ENCODE results near the gene DENND1C.
"Not testable (repeated sequence)": the region's sequence is repeated elsewhere in the genome, so short reads cannot be mapped to it uniquely, and the experiment has no call there.

DENND1C gene

DNA sequence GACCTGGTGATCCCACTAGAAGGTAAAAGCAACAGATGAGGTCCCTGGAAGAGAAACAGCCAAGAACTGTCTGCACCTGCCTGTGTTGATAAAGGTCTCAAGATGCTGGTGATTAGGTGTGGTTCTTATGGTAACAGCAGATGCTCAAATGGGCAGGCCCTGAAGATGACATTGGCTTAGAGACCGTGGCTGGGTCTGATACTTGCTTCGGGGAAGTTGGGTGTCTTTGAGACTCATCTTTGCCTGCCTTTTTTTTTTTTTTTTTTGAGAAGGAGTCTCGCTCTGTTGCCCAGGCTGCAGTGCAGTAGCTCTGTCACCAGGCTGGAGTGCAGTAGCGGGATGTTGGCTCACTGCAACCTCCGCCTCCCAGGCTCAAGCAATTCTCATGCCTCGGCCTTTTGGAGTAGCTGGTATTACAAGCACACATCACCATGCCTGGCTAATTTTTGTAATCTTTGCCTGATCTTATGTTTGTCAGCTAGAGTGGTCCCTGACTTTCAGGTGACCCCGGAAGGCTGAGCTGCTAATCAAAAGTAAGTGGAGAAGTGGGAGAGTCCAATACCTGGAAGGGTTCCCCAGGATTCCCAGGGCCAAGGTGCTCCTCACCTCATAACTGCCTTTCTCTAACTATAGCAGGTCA is 29.9 kb downstream of the DENND1C start:
- DNase-seq: no peak

DNA sequence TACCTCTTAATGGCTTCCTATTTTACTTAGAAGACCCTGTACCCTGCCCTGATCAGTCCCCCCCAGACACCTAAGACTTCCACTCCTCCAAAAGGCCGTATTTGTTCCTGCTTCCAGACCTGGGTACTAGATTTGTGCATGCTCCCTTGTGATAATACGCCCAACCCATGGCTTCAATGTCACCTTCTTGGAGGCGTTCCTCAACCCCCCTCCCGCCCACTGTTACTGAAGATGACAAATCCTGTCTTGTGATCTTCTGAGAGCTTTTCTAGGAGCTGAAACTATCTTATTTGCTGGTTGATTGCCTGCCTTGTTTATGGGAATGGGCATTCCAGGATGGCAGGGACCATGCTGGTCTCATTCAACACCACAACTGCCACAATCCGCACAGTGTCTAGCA is 31.4 kb downstream of the DENND1C start:
- no peak for DNase-seq

DNA sequence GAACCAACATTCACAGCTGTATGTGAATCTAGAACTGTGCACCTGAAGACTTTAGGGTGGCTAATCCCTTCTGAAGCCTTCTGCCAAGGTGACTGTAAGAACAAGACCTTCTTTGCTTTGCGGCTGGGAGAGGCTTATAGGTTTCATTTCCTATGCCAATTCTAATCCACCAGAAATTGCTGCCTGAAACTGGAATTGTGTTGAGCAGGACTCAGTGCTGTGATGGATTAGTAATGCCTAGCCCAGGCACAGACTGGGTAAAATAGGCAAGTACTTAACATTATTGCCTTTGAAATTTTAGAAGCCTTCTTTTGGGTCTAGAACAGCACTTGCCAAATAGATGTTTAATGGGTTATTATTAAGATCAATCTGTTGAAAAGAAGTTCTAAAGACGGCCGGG is 33.5 kb downstream of the DENND1C start:
- no peak for DNase-seq

DNA sequence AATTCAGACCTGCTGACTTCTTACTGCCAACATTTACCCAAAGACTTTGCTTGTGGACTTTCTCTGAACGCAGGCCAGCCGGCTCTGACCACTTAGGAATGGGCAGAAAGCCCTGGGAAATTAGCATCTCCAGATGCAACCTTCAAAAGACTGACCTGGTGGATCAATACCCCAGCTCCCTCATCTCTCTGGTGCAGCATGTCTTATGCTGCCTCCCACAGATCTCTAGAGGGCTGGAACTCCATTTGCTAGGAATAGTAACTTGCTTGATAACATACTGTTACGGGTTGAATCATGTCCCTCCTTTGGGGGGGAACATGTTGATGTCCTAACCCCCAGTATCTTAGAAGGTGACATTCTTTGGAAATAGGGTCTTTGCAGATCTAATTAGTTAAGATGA is 35.1 kb downstream of the DENND1C start:
- no peak for DNase-seq

DNA sequence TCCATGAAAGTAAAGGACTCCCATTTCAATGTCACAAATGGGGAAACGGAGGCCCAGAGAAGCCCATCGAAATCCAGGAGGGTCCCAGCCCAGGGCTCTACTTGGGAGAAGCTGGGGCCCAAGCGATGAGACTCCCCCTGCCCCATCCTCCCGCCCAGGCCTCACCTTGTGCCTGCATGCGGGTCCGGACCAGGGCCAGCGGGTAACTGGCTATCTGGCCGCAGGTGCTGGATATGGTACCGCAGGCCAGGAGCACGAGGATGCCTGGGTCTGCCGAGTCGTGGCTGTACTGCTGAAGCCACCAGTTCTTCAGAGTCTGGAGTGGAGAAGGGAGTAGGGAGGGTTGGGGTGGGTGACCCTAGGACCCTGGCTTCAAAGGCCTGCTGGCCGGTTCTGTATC is 37.6 kb downstream of the DENND1C start:
- DNase-seq: no peak

DNA sequence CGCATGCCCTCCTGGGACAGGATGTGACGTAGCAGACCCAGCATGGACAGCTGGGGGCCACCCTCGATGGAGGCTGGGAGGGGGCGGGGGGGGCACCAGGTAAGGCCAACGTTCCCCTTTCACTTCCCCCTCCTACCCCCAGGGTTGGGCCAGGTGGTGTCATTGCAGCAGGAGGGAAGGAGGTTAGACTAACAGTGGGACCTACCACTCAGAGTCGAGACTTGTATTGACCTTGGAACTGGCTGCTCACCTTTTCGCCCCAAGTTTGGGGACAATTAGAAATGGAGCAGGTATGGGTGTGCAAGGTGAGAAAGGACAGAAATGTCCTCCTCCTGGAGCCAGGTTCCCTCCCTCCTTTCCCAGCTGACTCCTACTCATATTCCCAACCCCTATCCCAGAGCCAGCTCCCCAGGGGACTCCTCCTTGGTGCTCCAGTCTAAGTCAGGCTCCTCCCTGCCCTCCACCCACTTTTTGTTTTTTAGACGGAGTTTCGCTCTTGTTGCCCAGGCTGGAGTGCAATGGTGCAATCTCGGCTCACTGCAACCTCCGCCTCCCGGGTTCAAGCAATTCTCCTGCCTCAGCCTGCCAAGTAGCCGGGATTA is 39.4 kb downstream of the DENND1C start:
- DNase-seq: no peak

DNA sequence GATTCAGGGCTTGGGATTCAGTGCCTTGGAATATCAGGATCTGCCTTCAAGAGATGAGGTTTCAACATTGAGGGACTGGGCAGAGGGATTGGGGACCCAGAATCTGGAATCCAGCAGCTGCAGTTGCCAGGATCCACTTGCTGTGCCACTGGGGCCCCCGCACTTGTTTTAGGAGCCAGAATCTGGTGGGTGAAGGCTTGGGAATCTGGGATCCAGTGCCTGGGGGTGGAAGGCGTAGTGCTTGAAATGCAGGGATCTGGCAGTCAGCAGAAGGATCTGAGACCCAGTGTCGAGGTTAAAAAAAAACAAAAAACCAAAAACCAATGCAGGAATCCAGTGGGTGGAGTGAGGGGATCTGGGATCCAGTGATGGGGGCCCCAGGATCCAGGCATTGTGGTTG is 40.7 kb downstream of the DENND1C start:
- DNase-seq: no peak

DNA sequence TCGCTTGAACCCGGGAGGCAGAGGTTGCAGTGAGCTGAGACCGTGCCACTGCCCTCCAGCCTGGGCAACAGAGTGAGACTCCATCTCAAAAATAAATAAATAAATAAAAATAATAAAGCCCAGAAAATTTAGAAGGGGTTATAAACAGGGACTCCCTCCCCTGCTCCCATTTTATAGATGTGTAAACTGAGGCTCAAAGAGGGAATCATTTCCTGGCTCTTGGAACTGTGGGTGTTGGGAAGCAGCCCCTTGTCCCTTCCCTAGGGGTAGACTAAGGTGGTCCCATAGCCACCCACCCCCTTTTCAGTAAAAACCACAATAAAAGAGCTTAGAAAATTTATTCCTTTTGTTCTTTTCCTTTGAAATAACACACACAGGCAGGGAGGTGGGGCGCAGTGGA is 41.8 kb downstream of the DENND1C start:
- DNase-seq: no peak

DNA sequence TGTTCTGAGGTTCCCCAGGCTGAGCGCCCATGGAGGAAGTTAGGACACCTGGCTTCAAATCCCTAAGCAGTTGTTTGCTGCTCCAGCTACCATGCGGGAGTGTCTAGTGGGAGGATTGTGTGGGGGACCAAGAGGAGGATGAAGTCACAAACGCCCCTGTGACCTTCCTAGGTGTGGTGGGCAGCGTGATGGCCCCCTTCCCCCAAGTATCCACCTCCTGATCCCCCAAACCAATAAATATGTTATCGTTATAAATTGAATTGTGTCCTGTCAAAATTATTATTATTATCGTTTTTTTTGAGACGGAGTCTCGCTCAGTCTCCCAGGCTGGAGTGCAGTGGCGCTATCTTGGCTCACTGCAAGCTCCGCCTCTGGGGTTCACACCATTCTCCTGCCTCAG is 47.9 kb downstream of the DENND1C start, which contains the start of gene SLC25A41:
Gene SLC25A41 (minus strand): TSS at position 101 of the 400 bp plus-strand sequence. CDS start 70 bp downstream, at position 31.
- DNase-seq: no peak

DNA sequence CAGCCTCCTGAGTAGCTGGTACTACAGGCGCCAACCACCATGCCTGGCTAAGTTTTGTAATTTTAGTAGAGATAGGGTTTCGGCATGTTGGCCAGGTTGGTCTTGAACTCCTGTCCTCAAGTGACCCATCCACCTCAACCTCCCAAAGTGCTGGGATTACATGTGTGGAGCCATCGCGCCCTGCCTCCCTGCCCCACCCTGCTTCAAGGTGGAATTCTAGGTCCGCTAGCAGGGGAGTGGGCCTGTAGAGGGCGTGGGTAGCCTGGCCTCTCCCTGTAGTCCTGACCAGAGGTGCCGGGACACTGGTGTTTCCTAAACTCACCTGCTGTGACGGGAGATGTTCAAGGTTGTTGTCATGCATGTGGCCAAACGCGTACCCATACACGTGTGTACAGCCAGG is 48.4 kb downstream of the DENND1C start:
- DNase-seq: no peak

DNA sequence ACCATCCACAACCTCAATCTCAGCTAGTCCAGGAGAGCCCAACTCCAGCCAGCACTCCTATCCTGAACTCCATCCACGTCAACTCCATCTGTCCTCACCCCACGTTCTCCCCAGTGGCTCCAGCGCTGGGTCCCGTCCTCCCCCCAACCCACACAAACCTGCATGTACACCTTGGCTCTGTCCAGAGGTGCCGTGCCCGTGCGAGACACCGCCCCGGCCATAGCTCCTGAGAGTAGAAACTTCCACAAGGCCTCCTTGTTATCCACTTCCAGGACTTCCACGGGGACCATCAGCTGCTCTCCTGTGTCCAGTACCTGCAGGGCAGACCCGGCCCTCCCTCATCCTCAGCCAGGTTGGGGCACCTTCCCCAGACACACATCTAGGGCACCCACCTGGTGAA is 49.7 kb downstream of the DENND1C start:
- DNase-seq: no peak

DNA sequence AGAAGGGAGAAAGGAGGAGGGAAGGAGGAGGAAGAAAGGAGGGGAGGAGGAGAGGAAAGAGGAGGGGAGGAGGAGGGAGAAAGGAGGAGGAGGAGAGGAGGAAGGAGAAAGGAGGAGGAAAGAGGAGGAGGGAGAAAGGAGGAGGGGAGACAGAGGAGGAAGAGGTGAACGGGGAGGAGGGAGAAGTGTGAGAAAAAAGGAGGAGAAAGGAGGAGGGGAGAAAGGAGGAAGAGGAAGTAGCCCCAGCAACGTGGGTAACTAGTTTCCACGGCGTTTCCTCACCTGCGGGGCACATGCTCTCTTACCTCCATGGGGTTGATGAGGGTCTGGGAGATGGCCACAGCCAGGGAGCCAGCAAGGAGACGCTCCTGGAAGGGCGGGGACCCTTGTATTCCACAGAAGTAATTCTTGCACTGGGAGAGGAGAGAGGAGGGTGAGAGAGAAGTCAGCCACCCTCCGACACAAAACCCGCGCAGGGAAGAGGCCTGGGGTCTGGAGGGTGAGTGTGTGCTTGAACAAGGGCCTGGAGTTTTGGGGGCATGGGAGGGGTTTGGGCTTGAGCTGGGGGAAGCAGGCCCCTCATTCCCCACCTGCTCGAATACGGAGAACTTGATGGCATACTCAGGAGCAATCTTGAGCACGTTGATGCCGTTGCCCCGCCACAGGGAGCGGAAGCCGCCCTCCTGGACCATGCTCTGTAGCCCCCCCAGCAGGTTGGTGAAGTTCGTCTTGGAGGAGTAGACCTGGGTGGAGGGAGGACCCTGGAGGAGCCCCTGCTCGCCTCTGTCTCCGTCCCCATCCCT is 52.0 kb downstream of the DENND1C start:
- no peak for DNase-seq

DNA sequence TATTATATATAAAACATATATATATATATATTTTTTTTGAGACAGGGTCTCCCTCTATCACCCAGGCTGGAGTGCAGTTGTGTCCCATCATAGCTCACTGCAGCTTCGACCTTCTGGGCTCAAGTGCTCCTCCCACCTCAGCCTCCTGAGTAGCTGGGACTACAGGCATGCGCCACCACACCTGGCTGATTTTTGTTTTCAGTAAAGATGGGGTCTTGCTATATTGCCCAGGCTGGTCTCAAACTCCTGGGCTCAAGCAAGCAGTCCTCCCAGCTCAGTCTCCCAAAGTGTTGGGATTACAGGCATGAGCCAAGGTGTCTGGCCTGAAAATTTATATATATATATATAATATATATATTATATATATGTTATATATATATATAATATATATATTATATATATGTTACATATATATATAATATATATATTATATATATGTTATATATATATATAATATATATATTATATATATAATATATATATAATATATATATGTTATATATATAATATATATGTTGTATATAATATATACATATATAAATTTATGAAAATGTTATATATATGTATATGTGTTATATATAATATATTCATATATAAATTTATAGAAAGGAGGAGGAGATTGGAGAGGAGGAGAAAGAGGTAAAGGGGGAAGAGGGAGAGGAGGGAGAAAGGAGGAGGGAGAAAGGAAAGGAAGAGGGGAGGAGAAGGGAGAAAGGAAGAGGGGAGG is 52.7 kb downstream of the DENND1C start:
- DNase-seq: not testable (repeated sequence)

DNA sequence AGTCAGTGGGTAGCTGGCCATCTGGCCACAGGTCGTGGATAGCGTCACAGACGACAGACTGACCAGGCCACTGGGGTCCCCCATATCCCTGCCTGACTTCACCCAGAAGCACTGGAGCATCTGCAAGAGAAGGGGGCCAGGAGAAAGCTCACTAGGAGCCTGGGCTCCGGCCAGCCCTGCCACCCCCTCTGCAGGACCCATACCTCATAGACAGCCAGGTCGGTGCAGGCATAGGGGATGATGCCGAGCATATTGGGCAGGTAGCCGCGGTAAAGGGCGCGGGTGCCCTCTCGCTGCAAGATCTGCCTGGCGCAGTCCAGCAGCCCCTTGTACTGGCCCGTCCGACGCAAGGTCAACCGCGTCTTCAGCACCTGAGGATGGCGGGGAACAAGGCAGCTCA is 54.5 kb downstream of the DENND1C start:
- DNase-seq: no peak

DNA sequence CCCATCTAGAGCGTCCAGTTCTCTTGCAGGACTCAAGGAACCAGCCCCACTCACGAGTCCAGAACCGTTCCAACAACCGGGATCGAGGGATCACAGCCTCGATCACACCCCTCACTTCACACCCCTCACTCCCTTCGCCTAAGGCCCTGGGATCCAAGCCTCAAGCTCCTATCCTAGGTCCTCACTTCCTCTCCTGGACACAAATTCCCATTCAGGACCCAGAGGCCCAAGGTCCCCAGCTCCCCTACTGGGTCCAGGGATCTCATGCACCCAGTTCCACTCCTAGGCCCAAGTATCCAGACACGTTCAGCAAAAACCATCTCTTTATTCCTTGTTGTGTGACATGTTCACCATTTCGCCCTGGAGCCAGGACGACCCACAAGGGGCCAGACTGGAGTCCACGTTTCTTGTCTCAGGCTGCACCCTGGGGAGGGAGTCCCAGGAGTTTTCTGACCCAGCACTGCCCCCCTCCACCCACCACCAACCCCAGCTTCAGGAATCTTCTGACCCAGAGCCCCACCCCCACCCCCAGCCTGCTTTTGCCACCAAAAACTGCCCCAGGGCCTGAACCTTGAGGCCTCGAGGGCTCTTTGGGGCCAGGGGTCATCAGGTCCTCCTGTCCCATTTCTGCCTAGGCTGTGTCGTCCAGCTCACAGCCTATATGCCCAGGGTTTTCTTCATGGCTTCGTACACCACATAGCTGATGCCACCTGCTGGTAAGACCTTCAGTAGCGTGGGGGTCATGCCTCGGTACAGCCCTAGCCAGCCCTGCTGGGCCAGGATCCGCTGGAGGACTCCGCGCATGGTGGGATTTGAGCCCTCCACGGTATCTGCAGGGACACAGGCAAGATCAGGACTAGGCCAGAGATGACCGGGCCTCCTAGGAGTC is 55.6 kb downstream of the DENND1C start:
- DNase-seq: no peak

DNA sequence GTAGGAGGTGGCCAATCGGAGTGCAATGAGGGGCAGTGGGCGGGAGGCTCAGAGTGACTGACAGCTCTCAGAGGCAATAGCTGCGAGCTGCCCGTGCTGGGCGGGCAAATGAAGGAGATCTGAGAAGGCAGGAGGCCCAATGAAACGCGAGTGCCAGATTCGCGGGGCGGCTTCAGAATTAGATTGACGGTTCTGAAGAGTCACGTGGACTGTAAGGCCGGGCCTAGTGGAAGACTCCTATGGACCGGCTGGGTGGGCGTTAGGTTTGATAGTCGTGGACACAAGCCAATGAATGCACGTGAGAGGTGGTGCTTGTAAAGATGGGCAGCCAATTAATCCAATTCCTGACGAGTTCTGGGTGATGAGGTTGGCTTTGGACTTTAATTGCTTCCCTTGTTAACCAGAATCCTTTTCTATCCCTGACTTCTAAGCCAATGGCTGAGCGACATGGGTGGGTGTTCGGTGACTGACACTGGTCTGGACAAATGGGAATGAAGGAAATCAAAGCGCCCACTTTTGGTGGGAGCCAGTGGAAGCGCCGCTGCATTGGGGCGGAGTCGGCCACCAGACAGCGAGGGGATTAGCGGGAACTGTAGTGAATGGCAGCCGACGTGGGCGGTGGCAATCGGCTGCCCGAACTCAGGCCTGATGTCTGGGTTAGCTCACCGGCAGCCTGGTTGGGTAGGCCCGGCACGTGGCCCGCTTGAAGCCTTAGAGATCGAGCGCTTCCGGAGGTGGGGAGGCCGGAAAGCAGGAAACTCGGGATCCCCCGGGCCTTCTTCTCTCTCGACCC is 56.5 kb downstream of the DENND1C start:
- peak; percentile 99 for DNase-seq

DNA sequence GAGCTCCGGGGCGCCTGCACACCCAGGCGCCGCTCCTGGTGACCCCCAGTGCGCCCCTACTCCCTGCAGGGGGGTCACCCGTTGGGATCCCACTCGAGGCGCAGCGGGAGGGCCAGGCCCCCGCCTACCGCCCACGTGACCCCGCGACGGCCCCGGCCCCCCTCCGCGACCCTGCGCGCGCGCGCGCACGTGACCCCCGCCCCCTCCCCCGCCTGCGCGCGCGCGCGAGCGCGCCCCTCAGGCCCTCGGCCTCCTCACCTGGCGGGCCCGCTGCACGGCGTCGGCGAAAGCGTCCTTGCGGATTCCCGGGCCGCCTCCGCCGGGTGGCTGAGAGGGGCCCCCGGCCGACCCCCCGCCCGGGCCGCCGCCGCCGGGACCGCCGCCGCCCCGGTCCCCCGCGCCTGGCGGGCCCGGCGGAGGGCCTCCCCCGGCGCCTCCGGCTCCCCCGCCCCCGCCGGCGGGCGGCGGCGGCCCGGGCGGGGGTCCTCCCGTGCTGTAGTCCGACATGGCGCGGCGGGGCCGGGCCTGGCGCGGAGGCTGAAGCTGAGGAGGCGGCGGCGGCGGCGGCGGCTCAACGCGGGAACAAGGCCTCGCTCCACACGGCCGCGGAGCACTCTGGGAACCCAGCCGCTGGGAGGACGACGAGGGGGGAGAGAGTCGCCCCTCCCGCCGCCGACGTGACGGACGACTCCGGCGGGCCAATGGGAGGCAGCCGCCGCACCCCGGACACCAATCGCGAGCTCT is 57.2 kb downstream of the DENND1C start, which contains the start of gene KHSRP:
Gene KHSRP (minus strand): TSS at position 617 of the 744 bp plus-strand sequence. CDS start 110 bp downstream, at position 507.
- DNase-seq: no peak

DNA sequence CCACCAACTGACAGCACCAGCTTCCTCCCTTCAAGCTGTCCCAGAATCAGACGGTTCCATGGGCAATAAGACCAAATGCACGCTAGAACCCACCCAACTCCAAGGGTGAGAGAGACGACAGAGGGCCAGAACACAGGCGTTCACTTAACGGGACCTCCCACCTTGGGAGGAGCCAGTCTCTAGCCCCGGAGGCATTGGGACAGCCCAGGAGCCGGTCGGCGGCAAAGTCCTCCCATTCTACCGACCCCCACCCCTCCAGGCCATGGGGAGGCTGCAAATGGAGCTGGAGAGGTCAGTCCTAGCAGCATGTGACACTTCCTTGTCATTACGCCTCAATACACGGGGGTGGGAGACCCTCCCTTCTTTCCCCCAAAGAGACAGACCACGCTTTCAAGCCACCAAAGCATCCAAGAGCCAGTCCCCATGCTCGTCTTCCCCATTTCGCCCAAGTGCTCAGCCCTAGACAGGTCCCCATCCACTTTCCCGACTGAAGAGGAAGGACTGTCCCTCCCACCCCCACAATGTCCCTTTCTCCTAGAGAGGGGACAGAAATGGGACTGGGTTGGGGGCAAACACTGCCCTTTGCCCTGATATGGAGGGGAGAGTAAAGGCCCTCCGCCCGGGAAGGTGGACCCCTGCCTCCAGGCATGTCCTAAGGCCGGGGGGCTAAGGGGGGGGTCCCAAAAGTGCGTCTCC is 57.9 kb downstream of the DENND1C start:
- no peak for DNase-seq

DNA sequence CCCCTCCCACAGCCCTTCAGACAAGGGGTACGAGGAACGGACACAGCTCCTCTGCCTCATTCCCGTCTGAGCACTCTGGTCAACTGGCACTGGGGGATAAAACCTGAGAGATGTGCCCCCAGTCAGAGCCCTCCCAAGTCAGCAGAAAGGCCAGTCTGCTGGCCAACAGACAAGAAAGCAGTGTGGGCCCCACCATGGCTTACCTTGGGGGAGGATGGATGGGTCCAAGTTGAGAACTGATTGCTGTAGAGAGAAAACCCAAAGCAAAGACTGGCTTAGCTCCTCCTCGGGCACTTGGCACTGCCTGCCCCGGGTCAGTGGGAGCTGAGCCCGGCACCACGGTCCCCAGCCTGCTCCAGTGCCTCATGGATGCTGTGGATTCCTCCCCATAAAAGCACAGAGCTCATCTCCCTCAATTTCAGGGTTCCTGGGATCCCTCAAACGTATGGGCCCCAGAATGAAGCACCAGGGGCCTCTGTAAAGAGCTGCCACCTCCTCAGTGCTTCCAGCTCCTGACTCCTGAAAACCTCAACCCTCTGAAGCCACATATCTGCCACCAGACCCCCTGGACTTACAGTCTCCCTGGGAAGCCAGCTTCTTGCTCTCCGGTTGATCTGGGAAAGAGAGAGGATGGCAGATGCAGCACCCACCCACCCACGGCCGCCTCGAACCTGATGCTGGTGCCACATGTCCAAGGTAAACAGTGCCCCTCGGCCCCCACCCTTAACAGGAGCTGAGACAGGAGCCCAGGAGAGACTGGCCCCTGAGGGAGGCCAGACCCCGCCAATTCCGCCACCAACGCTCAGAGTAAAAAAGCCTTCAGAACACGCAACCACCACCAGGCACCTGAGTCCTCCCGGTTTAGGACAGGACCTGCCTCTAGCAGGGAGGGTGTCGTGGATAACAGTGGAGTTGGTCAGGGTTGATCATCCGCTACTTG is 60.2 kb downstream of the DENND1C start:
- DNase-seq: no peak
